ENCODE measurements around the gene PRKG2. TPM values are rescaled to one million over a fixed set of nuclear protein-coding genes. Genes with fewer than 3 reads are reported as not detected.
A peak's percentile ranks its signal among the peaks of the same experiment; 100 is the strongest.

Gene PRKG2
- polyA plus RNA-seq, 3 donors = 0.99 to 2.7 (median 2.0) TPM

GRCh38 chr4:81113024-81113423, 102.0 kb downstream of the PRKG2 start:
- DNase-seq (ENCODE audit: low read depth in 3 of 3, low spot score in 2 of 3) = no peak

DNA sequence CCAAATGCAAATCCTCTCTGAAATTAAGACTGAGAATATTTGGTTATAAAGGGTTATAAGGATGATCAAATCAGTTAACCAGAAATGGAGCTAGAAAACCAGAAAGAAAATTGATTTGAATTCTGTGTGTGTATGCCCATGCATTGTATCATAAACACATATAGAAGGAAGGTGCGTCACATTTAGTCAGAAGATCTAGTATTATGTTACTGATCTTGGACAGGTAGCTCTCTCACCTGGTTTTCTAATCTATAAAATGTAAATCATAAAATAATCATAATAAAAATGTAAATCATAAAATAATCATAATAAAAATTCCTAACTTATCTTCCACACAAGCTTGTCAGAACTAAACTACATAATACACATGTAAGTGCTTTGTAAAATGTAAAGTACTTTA, 105.7 kb downstream of the PRKG2 start:
- DNase-seq (ENCODE audit: low read depth in 3 of 3, low spot score in 2 of 3) = no peak

GRCh38 chr4:81106150-81106549, 108.9 kb downstream of the PRKG2 start:
- DNase-seq (ENCODE audit: low read depth in 3 of 3, low spot score in 2 of 3) = no peak

DNA sequence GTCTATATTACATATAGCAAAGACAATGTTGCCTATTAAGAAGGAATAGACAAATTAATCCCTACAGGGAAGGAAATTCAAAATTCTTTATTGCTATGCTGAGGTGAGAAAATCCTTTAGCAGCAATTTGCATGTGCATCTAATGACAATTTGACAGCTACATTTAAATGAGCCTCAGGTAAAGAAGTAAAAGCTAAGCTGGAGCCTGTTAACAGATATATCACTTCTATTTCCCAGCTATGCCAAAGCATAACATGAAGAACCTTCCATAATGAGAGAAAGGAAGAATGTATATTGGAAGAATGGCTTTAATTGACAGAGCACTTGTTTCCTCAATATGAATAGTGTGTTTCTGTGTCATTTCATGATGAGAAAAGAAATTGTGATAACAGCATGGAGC, 112.9 kb downstream of the PRKG2 start:
- DNase-seq (ENCODE audit: low read depth in 3 of 3, low spot score in 2 of 3) = no peak

GRCh38 chr4:81096566-81096965, 118.5 kb downstream of the PRKG2 start:
- DNase-seq (ENCODE audit: low read depth in 3 of 3, low spot score in 2 of 3) = no peak

- DNase-seq (ENCODE audit: low read depth in 3 of 3, low spot score in 2 of 3) = no peak
Observed at GRCh38 chr4:81095389-81095788, 119.6 kb downstream of the PRKG2 start.

- DNase-seq (ENCODE audit: low read depth in 3 of 3, low spot score in 2 of 3) = no peak
Observed at GRCh38 chr4:81093720-81094401, 121.2 kb downstream of the PRKG2 start.

DNA sequence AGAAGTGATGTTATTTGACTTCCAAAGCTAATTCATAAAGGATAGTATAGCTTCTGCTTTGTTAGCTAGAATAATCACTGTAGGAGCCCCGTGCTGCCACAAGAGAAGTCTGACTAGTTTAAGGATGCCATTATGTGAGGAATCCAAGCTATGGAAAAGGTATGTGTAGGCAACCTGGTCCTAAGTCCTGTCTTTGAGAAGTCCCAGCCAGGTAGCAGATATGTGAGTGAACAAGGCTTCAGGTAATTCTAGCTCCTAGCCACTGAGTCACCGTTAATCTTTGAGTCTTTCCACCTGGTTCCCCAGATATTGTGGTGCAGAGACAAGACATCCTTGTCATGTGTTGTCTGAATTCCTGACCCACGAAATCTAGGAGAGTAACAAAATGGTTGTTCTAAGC, 129.0 kb downstream of the PRKG2 start:
- no peak for DNase-seq (ENCODE audit: low read depth in 3 of 3, low spot score in 2 of 3)

DNA sequence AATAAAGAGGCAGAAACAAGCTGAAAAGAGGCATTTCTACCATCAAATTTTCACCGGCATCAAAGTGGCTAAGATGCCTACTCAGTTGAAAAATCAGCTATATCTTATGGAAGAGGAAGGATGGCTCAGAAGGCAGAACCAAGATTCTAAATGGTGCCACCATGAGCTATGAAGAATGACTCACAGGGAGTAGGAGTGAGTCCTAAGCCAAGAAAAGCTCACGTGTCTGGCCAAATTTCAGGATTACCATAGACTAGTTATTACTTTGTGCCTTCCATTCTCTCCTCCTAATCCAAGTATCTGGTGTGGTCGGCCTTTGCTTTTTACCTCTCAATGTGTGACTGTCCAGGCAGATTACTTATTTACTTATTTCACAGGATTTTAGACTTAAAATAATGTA, 129.7 kb downstream of the PRKG2 start:
- DNase-seq (ENCODE audit: low read depth in 3 of 3, low spot score in 2 of 3) = no peak

- DNase-seq (ENCODE audit: low read depth in 3 of 3, low spot score in 2 of 3) = peak in 2 of 3 donors; percentile 45 to 47
Observed at GRCh38 chr4:81084634-81085033, 130.4 kb downstream of the PRKG2 start.

DNA sequence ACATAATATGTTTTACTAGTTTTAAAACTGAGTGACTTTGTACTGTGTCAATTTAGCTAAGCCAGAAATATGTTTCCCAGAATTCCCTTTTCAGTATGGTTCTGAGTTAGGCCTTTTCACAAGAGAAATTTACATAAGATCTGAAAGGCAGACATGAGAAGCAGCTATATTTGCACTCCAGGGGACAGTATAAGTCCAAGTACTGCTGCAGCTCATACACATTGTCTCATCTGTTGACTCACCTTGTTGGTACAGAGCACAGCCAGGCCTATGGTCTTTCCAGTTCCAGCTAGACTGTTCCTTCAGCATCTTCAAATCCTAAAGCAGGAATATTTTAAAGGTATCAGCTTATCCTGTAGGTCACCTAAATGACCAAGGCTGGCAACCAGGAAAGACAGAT, 131.0 kb downstream of the PRKG2 start:
- DNase-seq (ENCODE audit: low read depth in 3 of 3, low spot score in 2 of 3) = no peak

- DNase-seq (ENCODE audit: low read depth in 3 of 3, low spot score in 2 of 3) = no peak
Observed at GRCh38 chr4:81081156-81081555, 133.9 kb downstream of the PRKG2 start.

- no peak for DNase-seq (ENCODE audit: low read depth in 3 of 3, low spot score in 2 of 3)
Observed at GRCh38 chr4:81071013-81071412, 144.0 kb downstream of the PRKG2 start.

- DNase-seq (ENCODE audit: low read depth in 3 of 3, low spot score in 2 of 3) = peak; percentile 61 to 78 (median 76)
Observed at GRCh38 chr4:81069706-81070331, 145.2 kb downstream of the PRKG2 start.

GRCh38 chr4:81065446-81065845, 149.6 kb downstream of the PRKG2 start:
- DNase-seq (ENCODE audit: low read depth in 3 of 3, low spot score in 2 of 3) = no peak

GRCh38 chr4:81062001-81062400, 153.0 kb downstream of the PRKG2 start:
- DNase-seq (ENCODE audit: low read depth in 3 of 3, low spot score in 2 of 3) = no peak

- no peak for DNase-seq (ENCODE audit: low read depth in 3 of 3, low spot score in 2 of 3)
Observed at GRCh38 chr4:81061344-81061730, 153.7 kb downstream of the PRKG2 start.

DNA sequence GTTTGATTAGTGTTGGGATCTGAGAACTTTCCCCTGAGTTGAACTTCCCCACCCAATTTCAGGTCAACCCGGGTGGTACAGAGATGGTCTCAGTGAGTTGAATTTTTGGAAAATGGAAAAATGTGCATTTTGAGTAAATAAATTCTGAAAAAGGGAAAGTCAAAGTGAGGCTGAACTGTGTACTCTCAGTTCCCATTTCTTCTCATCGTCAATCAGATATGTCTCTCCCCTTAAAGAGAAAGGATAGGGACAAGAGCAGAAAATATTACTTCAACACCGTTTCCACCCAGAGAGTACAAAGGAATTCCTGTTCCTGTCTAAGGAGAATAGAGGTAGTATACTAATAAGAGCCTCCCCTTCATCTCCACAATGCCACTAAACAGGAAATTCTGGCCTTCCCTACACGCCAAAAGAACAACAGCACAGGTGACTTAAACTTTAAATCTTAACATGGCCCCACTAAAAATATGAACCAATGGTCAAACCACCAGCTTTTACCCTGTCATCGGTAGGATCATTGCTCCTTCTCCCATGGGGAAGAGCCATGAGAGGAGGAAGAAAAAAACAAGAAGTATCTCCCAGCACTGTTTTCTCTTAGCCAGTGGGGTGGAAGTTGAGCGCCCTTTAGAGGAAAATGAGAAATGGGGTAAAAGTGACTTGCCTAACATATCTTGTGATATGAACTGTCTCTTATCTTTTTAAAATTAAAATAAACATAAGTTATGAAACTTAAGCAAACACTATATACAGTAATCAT, 154.3 kb downstream of the PRKG2 start:
- DNase-seq (ENCODE audit: low read depth in 3 of 3, low spot score in 2 of 3) = no peak

GRCh38 chr4:81058621-81059020, 156.4 kb downstream of the PRKG2 start:
- DNase-seq (ENCODE audit: low read depth in 3 of 3, low spot score in 2 of 3) = no peak

- no peak for DNase-seq (ENCODE audit: low read depth in 3 of 3, low spot score in 2 of 3)
Observed at GRCh38 chr4:81052119-81053068, 162.6 kb downstream of the PRKG2 start.

GRCh38 chr4:81049907-81050306, 165.1 kb downstream of the PRKG2 start:
- no peak for DNase-seq (ENCODE audit: low read depth in 3 of 3, low spot score in 2 of 3)

Measured in right renal cortex interstitium (tissue), 3 donors.